Osteoblast (primary cell): Measurements from ENCODE around the gene TEX35. TPM values are rescaled to one million over a fixed set of nuclear protein-coding genes. Genes with fewer than 3 reads are reported as not detected.

ENCODE experiments used
- DNase-seq: peaks from one replicate; pipeline ENCODE4 v3.0.0; 2011; ENCODE audit warnings: low spot score, mixed read lengths; ENCODE audit not compliant: insufficient read length; ENCODE audit errors: missing footprints
- H2AFZ ChIP-seq: 2 replicates; pipeline ENCODE4 v1.6.0; 2011; ENCODE audit warnings: mild to moderate bottlenecking, low read length
- H3K27ac ChIP-seq: 2 replicates; pipeline ENCODE4 v1.5.1; 2011; ENCODE audit warnings: mild to moderate bottlenecking, low read depth, low read length, moderate library complexity
- H3K27me3 ChIP-seq: 2 replicates; pipeline ENCODE4 v1.6.0; 2012; ENCODE audit warnings: mild to moderate bottlenecking, control low read depth, inconsistent platforms, low read length, moderate library complexity; ENCODE audit not compliant: insufficient read depth
- H3K36me3 ChIP-seq: 2 replicates; pipeline ENCODE4 v1.5.1; 2011; ENCODE audit warnings: mild to moderate bottlenecking, low read length, control low read depth, moderate library complexity; ENCODE audit not compliant: insufficient read depth
- H3K4me1 ChIP-seq: 2 replicates; pipeline ENCODE4 v1.5.1; 2011; ENCODE audit warnings: mild to moderate bottlenecking, low read length, control low read depth, moderate library complexity; ENCODE audit not compliant: insufficient read depth
- H3K4me2 ChIP-seq: 2 replicates; pipeline ENCODE4 v1.6.0; 2011; ENCODE audit warnings: mild to moderate bottlenecking, low read length; ENCODE audit not compliant: insufficient read depth
- H3K4me3 ChIP-seq: fragments of 200-600 bp; sonication (generic); 3 replicates; pipeline ENCODE4 v1.5.1; 2012; ENCODE audit warnings: mild to moderate bottlenecking, low read length, inconsistent platforms; ENCODE audit not compliant: insufficient read depth
- H3K79me2 ChIP-seq: 2 replicates; pipeline ENCODE4 v1.6.0; 2012; ENCODE audit warnings: mild to moderate bottlenecking, low read length, control low read depth, inconsistent platforms; ENCODE audit not compliant: insufficient read depth
- H3K9me3 ChIP-seq: 2 replicates; pipeline ENCODE4 v1.5.1; 2011; ENCODE audit warnings: low read depth, low read length, control low read depth
- H4K20me1 ChIP-seq: 2 replicates; pipeline ENCODE4 v1.6.0; 2012; ENCODE audit warnings: mild to moderate bottlenecking, low read length, control low read depth; ENCODE audit not compliant: insufficient read depth
- total RNA-seq: library from RNA; depleted of rRNA; stranded (reverse); fragments of >200 nt; gene quantifications from 2 replicates; pipeline ENCODE4 v1.2.3, GENCODE V29; 2012
- TF ChIP-seq, protein P1 (sequence below): IDR thresholded peaks from 2 replicates; pipeline ENCODE4 v1.5.1; 2011; ENCODE audit warnings: mild to moderate bottlenecking, low read depth, low read length, moderate library complexity; ENCODE audit errors: extremely low read depth

TEX35 gene
- total RNA-seq, 1 donor = not detected

DNA sequence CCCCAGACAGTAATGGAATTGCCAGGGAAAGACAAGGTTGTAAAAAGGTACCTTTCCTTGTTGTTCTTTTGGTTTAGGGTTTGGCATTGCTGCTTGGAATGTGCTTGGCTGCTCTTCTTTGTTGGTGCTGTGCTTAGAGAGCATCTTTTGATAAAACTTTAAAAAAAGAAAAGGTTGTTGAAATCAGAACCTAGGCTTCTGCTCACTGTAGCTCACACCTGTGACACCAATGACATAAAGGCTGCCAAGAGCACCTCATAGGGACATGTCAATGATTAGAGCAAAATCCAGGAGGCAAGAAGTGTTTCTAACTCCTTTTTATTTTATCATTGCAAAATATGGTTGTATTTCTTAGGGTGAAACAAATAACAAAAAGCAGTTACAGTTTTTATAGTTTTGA lies 45.1 kb upstream of the TEX35 start:
- H3K27me3 ChIP-seq = no peaks in the 10 kb centered on the region
- peaks cover 5% of the 10 kb centered on the region for H3K4me1 ChIP-seq
- no peaks in the 10 kb centered on the region for H3K79me2 ChIP-seq
- no peak overlapping the region for H3K4me2 ChIP-seq
- TF ChIP-seq, protein P1, sequence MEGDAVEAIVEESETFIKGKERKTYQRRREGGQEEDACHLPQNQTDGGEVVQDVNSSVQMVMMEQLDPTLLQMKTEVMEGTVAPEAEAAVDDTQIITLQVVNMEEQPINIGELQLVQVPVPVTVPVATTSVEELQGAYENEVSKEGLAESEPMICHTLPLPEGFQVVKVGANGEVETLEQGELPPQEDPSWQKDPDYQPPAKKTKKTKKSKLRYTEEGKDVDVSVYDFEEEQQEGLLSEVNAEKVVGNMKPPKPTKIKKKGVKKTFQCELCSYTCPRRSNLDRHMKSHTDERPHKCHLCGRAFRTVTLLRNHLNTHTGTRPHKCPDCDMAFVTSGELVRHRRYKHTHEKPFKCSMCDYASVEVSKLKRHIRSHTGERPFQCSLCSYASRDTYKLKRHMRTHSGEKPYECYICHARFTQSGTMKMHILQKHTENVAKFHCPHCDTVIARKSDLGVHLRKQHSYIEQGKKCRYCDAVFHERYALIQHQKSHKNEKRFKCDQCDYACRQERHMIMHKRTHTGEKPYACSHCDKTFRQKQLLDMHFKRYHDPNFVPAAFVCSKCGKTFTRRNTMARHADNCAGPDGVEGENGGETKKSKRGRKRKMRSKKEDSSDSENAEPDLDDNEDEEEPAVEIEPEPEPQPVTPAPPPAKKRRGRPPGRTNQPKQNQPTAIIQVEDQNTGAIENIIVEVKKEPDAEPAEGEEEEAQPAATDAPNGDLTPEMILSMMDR = no peak
- H2AFZ ChIP-seq = no peak overlapping the region
- H3K4me3 ChIP-seq = no peak overlapping the region
- no peak overlapping the region for H3K27ac ChIP-seq
- H3K9me3 ChIP-seq = no peaks in the 10 kb centered on the region
- DNase-seq = no peak
- peaks cover 40% of the 10 kb centered on the region for H3K36me3 ChIP-seq
- no peaks in the 10 kb centered on the region for H4K20me1 ChIP-seq

DNA sequence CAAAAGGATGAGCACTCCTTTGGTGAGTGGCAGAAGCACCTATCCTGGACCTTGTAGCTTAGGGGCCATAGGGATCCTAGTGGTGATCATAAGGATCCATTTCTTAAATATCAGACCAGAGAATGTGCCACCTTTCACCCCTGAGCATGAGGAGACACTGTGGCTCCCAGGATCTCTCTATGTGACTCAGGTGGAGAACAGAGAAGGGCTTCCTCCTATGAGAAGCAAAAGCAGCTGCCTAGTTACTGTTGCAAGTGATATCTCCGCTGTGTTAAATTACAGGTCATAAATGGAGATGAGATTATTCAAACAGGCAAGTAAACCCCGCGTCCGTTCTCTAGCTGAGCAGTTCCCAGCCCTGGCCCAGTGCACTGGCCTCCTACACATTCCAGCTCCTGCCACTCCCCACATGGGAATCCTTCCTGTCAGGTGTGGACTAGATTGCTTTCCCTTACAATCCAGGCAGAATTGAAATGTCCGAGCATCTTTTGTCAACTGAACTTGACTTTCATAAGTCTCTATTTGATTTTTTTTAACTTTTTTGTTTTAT lies 42.4 kb upstream of the TEX35 start:
- no peaks in the 10 kb centered on the region for H4K20me1 ChIP-seq
- no peak overlapping the region for H3K27ac ChIP-seq
- no peaks in the 10 kb centered on the region for H3K27me3 ChIP-seq
- peaks cover 46% of the 10 kb centered on the region for H3K36me3 ChIP-seq
- H3K9me3 ChIP-seq = no peaks in the 10 kb centered on the region
- TF ChIP-seq, protein P1 = no peak
- no peaks in the 10 kb centered on the region for H3K79me2 ChIP-seq
- no peak overlapping the region for H3K4me2 ChIP-seq
- H2AFZ ChIP-seq = no peak overlapping the region
- no peak for DNase-seq
- no peaks in the 10 kb centered on the region for H3K4me1 ChIP-seq
- no peak overlapping the region for H3K4me3 ChIP-seq

DNA sequence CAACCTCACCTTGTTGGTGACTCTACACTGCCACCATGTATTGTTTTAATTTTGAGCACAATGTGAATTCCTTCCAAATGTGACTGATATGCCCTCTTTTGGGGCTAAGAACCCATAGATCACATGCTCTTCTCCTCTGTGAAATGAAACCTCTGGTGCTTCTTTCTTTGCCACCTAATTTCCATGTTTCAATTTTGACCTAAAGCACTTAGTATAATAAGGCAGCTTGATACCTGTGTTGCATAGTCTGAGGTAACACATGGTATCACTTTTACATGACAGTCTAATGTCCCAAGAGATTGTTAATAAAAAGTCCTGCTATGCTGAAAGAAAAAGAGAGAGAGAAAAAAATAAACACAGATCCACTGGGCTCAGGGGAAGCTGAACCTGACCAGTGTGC lies 40.4 kb upstream of the TEX35 start:
- no peak overlapping the region for H3K4me3 ChIP-seq
- DNase-seq = no peak
- TF ChIP-seq, protein P1 = no peak
- no peaks in the 10 kb centered on the region for H3K79me2 ChIP-seq
- H4K20me1 ChIP-seq = no peaks in the 10 kb centered on the region
- H3K36me3 ChIP-seq = peaks cover 41% of the 10 kb centered on the region
- no peak overlapping the region for H3K27ac ChIP-seq
- H3K27me3 ChIP-seq = no peaks in the 10 kb centered on the region
- no peaks in the 10 kb centered on the region for H3K9me3 ChIP-seq
- H3K4me1 ChIP-seq = no peaks in the 10 kb centered on the region
- no peak overlapping the region for H3K4me2 ChIP-seq
- H2AFZ ChIP-seq = no peak overlapping the region

DNA sequence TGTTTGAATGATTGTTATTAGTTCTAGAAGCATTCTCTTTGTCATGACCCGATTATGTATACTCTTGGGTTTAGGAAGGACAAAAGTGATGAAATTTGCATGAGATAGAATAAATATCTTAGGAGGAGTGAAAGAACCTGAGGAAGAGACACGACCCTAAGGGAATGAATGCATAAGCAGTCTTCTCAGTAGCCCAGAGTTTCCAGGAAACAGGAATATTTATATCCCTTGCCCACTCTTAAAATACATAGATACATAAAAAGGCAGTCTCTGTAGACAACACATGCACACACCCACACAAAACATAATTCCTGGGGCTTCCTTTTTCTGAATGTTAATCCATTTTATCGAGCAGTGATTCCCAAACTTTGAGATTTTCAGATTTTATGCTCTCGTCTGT lies 35.5 kb upstream of the TEX35 start:
- no peaks in the 10 kb centered on the region for H3K27me3 ChIP-seq
- H3K4me1 ChIP-seq = no peaks in the 10 kb centered on the region
- H2AFZ ChIP-seq = no peak overlapping the region
- peaks cover 27% of the 10 kb centered on the region for H3K36me3 ChIP-seq
- no peak overlapping the region for H3K4me3 ChIP-seq
- no peak overlapping the region for H3K27ac ChIP-seq
- TF ChIP-seq, protein P1 = no peak
- H3K4me2 ChIP-seq = no peak overlapping the region
- DNase-seq = no peak
- H4K20me1 ChIP-seq = no peaks in the 10 kb centered on the region
- H3K9me3 ChIP-seq = no peaks in the 10 kb centered on the region
- no peaks in the 10 kb centered on the region for H3K79me2 ChIP-seq
